MM.1S (cell line): ENCODE data around the gene ZBTB46.

Experiments
- DNase-seq: peaks from one replicate; pipeline ENCODE4 v3.0.0-alpha.2; 2015
- H2AFZ ChIP-seq: fragments of 300-600 bp; sonication (generic); 2 replicates; pipeline ENCODE4 v1.6.0; 2016; ENCODE audit warnings: antibody characterized with exemption, low read length
- H3F3A ChIP-seq: fragments of 300-600 bp; sonication (generic); 2 replicates; pipeline ENCODE4 v1.6.1; 2016; ENCODE audit warnings: mild to moderate bottlenecking, antibody characterized with exemption, low read length, moderate library complexity, mixed read lengths; ENCODE audit not compliant: insufficient read depth
- H3K27ac ChIP-seq: fragments of 300-600 bp; sonication (generic); 2 replicates; pipeline ENCODE4 v1.5.1; 2016; ENCODE audit warnings: mild to moderate bottlenecking, low read length
- H3K27me3 ChIP-seq: fragments of 300-600 bp; sonication (generic); replicated peaks from 2 replicates; pipeline ENCODE4 v1.6.0; 2016; ENCODE audit warnings: low read length; ENCODE audit not compliant: insufficient read depth
- H3K36me3 ChIP-seq: fragments of 300-600 bp; sonication (generic); replicated peaks from 2 replicates; pipeline ENCODE4 v1.6.1; 2016; ENCODE audit warnings: mild to moderate bottlenecking, low read length, mixed read lengths; ENCODE audit not compliant: insufficient read depth
- H3K4me1 ChIP-seq: fragments of 300-600 bp; sonication (generic); 2 replicates; pipeline ENCODE4 v1.6.1; 2016; ENCODE audit warnings: low read length, mixed read lengths
- H3K4me2 ChIP-seq: fragments of 300-600 bp; sonication (generic); 2 replicates; pipeline ENCODE4 v1.6.0; 2016; ENCODE audit warnings: low read depth, low read length
- H3K4me3 ChIP-seq: fragments of 300-600 bp; sonication (generic); 2 replicates; pipeline ENCODE4 v1.5.1; 2016; ENCODE audit warnings: low read length, mixed read lengths
- H3K79me2 ChIP-seq: fragments of 300-600 bp; sonication (generic); 2 replicates; pipeline ENCODE4 v1.6.1; 2016; ENCODE audit warnings: mixed run types, low read length, mixed read lengths
- H3K9ac ChIP-seq: fragments of 300-600 bp; sonication (generic); 2 replicates; pipeline ENCODE4 v1.6.1; 2016; ENCODE audit warnings: low read length, mixed read lengths
- H3K9me2 ChIP-seq: fragments of 300-600 bp; sonication (generic); replicated peaks from 2 replicates; pipeline ENCODE4 v1.6.1; 2016; ENCODE audit warnings: mild to moderate bottlenecking, low read length, mixed read lengths; ENCODE audit not compliant: insufficient read depth
- H3K9me3 ChIP-seq: fragments of 300-600 bp; sonication (generic); replicated peaks from 2 replicates; pipeline ENCODE4 v1.6.1; 2016; ENCODE audit warnings: mild to moderate bottlenecking, low read length, mixed read lengths; ENCODE audit not compliant: insufficient read depth
- H4K20me1 ChIP-seq: fragments of 300-600 bp; sonication (generic); 2 replicates; pipeline ENCODE4 v1.6.1; 2016; ENCODE audit warnings: mild to moderate bottlenecking, low read length, moderate library complexity, mixed read lengths; ENCODE audit not compliant: insufficient read depth
- CTCF ChIP-seq: fragments of 300-600 bp; sonication (generic); IDR thresholded peaks from 2 replicates; pipeline ENCODE4 v1.5.1; 2016; ENCODE audit warnings: antibody characterized with exemption, low read length, mixed read lengths
- EZH2 ChIP-seq: fragments of 300-600 bp; sonication (generic); optimal IDR thresholded peaks from 2 replicates; pipeline ENCODE3; 2017; ENCODE audit warnings: low read depth, mild to moderate bottlenecking, antibody characterized with exemption, low read length, mixed read lengths
- EZH2phosphoT487 ChIP-seq: fragments of 300-600 bp; sonication (generic); IDR thresholded peaks from 2 replicates; pipeline ENCODE4 v1.6.1; 2018; ENCODE audit warnings: antibody characterized with exemption, low read length

ZBTB46 gene

GRCh38 chr20:63747622-63748069, 83.4 kb downstream of the ZBTB46 start:
- Histone ChIP-seq H4K20me1 (no peaks in the 10 kb centered on the region), H3K9me3 (no peaks in the 10 kb centered on the region), H3K79me2 (no peaks in the 10 kb centered on the region), H3K27ac (no peak overlapping the region), H3F3A (no peaks in the 10 kb centered on the region), H3K9me2 (no peaks in the 10 kb centered on the region), H3K4me2 (no peak overlapping the region), H3K36me3 (no peaks in the 10 kb centered on the region), H3K4me1 (no peaks in the 10 kb centered on the region), H3K27me3 (peaks cover 16% of the 10 kb centered on the region; the same call in 1 of the 2 replicates), H2AFZ (no peak overlapping the region), H3K4me3 (no peak overlapping the region), H3K9ac (no peak overlapping the region)
- no peak for DNase-seq
- TF ChIP-seq CTCF (no peak), EZH2 (no peak), EZH2phosphoT487 (no peak)

- H3K9me3 ChIP-seq = no peaks in the 10 kb centered on the region
- no peaks in the 10 kb centered on the region for H3K4me1 ChIP-seq
- no peaks in the 10 kb centered on the region for H4K20me1 ChIP-seq
- no peak for DNase-seq
- H3K4me3 ChIP-seq = no peak overlapping the region
- H3K27ac ChIP-seq = no peak overlapping the region
- TF ChIP-seq CTCF (no peak), EZH2phosphoT487 (no peak), EZH2 (no peak)
- H3K9ac ChIP-seq = no peak overlapping the region
- H3K4me2 ChIP-seq = no peak overlapping the region
- H3K27me3 ChIP-seq = 0 out of 2 replicates have a peak, but pooled peaks cover 15% of the 10 kb centered on the region
- H3K9me2 ChIP-seq = no peaks in the 10 kb centered on the region
- no peaks in the 10 kb centered on the region for H3F3A ChIP-seq
- no peaks in the 10 kb centered on the region for H3K36me3 ChIP-seq
- no peak overlapping the region for H2AFZ ChIP-seq
- no peaks in the 10 kb centered on the region for H3K79me2 ChIP-seq
Observed at GRCh38 chr20:63746751-63747315, 84.2 kb downstream of the ZBTB46 start.

GRCh38 chr20:63745961-63746731, 84.9 kb downstream of the ZBTB46 start:
- Histone ChIP-seq H3K27ac (no peak overlapping the region), H3K9ac (no peak overlapping the region), H3K9me3 (no peaks in the 10 kb centered on the region), H3F3A (no peaks in the 10 kb centered on the region), H3K27me3 (0 out of 2 replicates have a peak, but pooled peaks cover 15% of the 10 kb centered on the region), H3K36me3 (no peaks in the 10 kb centered on the region), H3K4me1 (no peaks in the 10 kb centered on the region), H3K9me2 (no peaks in the 10 kb centered on the region), H4K20me1 (no peaks in the 10 kb centered on the region), H3K4me2 (no peak overlapping the region), H3K79me2 (no peaks in the 10 kb centered on the region), H3K4me3 (no peak overlapping the region), H2AFZ (no peak overlapping the region)
- no peak for TF ChIP-seq CTCF
- no peak for TF ChIP-seq EZH2phosphoT487
- TF ChIP-seq EZH2 = no peak
- no peak for DNase-seq
